ENCODE data around the gene CENPU.

- no peak for TF ChIP-seq PBX3 (CRISPR knock-in tag; IDR thresholded peaks at IDR 0.05)
- TF ChIP-seq CTCF (tag by site-specific recombination; IDR thresholded peaks at IDR 0.05): no peak
- no peak for TF ChIP-seq ZNF433 (tag by site-specific recombination; IDR thresholded peaks at IDR 0.05; ENCODE audit: low read depth)
- no peak for TF ChIP-seq ZFP69B (tag by site-specific recombination; IDR thresholded peaks at IDR 0.05)
- no peak for TF ChIP-seq ZNF10 (tag by site-specific recombination; IDR thresholded peaks at IDR 0.05)
- no peak for TF ChIP-seq ZNF707 (tag by site-specific recombination; IDR thresholded peaks at IDR 0.05)
- TF ChIP-seq SP2 (tag by site-specific recombination; IDR thresholded peaks at IDR 0.05): peak; percentile 37
Observed at GRCh38 chr4:184648313-184649025, 85.4 kb downstream of the CENPU start.

All from HEK293 (cell line).